Lower lobe of right lung (tissue), 2 donors: ENCODE measurements around the gene DPAGT1. TPM values are rescaled to one million over a fixed set of nuclear protein-coding genes. Genes with fewer than 3 reads are reported as not detected.
"Not testable (repeated sequence)": the region's sequence is repeated elsewhere in the genome, so short reads cannot be mapped to it uniquely, and the experiment has no call there.

ENCODE experiments used
- ATAC-seq, 2 donors: fragments of 200-7000 bp; cut with Tn5 transposase; one replicate each; pipeline ENCODE4 v1.9.1; 2020 to 2022; ENCODE audit warnings: mild to moderate bottlenecking in 2 of 2, moderate library complexity in 2 of 2
- DNase-seq: peaks from one replicate; pipeline ENCODE4 v3.0.0-alpha.2; 2020
- H3K27ac ChIP-seq: fragments of 200-600 bp; one replicate; pipeline ENCODE4 v1.8.0; 2022
- H3K27me3 ChIP-seq: fragments of 200-600 bp; one replicate; pipeline ENCODE4 v1.8.0; 2022; ENCODE audit warnings: low read depth
- H3K36me3 ChIP-seq: fragments of 200-600 bp; one replicate; pipeline ENCODE4 v1.8.0; 2022; ENCODE audit warnings: mild to moderate bottlenecking
- H3K4me1 ChIP-seq: fragments of 200-600 bp; one replicate; pipeline ENCODE4 v1.8.0; 2022
- H3K4me3 ChIP-seq: fragments of 200-600 bp; one replicate; pipeline ENCODE4 v1.8.0; 2022; ENCODE audit warnings: mild to moderate bottlenecking
- H3K9me3 ChIP-seq: fragments of 200-600 bp; one replicate; pipeline ENCODE4 v1.8.0; 2022
- CTCF ChIP-seq: fragments of 200-600 bp; IDR thresholded peaks from one replicate; pipeline ENCODE4 v1.8.0; 2022; ENCODE audit warnings: antibody characterized with exemption, mild to moderate bottlenecking
- intact Hi-C: fragments of 100-400 bp; cut with DNase I; formaldehyde crosslinking; loops from one replicate; pipeline ENCODE4 v1.11.0; 2022
- total RNA-seq: library from RNA; stranded (reverse); fragmentation: NEBNext Ultra II Directional; extraction: Animal tissue kit (Norgen Biotek cat#: 25700); gene quantifications from one replicate; pipeline ENCODE4 v1.2.1, GENCODE V29; 2021
- donor health status: DM: no; HTN: yes; CAD: no; lungs with severe emphysema.

DPAGT1 gene
- total RNA-seq, 1 donor from 2014 or later, result 40.6 TPM

- no peak for DNase-seq
- intact Hi-C loops, result no loop called here
- TF ChIP-seq CTCF, result no peak
- Histone ChIP-seq H3K27ac (peak overlapping the region; percentile 96), H3K27me3 (no peaks in the 10 kb centered on the region), H3K36me3 (peaks cover 1% of the 10 kb centered on the region), H3K9me3 (no peaks in the 10 kb centered on the region), H3K4me3 (peak overlapping the region; percentile 95), H3K4me1 (peaks cover 45% of the 10 kb centered on the region)
- no peak for ATAC-seq
These were observed 2.1 kb upstream of the DPAGT1 start for GRCh38 chr11:119103793-119104192.

- H3K36me3 ChIP-seq, DNase-seq, ATAC-seq, H3K9me3 ChIP-seq, H3K27me3 ChIP-seq, intact Hi-C loops: not testable (repeated sequence)
- H3K4me1 ChIP-seq, result peaks cover 39% of the 10 kb centered on the region
- peak overlapping the region; percentile 96 for H3K27ac ChIP-seq
- H3K4me3 ChIP-seq, result peak overlapping the region; percentile 95
These were observed 1.6 kb upstream of the DPAGT1 start for GRCh38 chr11:119103161-119103664.

GRCh38 chr11:119100994-119101758 lies 477 bp downstream of the DPAGT1 start:
- Histone ChIP-seq H3K9me3 (no peaks in the 10 kb centered on the region), H3K36me3 (peaks cover 25% of the 10 kb centered on the region), H3K4me1 (peaks cover 31% of the 10 kb centered on the region), H3K27me3 (no peaks in the 10 kb centered on the region), H3K4me3 (peak overlapping the region; percentile 95), H3K27ac (peak overlapping the region; percentile 96)
- ATAC-seq (peak; percentile 24 to 42), DNase-seq (no peak)
- TF ChIP-seq CTCF, result no peak
- intact Hi-C loops, result no loop called here

- intact Hi-C loops, result no loop called here
- Histone ChIP-seq H3K27me3 (no peaks in the 10 kb centered on the region), H3K27ac (no peak overlapping the region), H3K9me3 (no peaks in the 10 kb centered on the region), H3K4me1 (peaks cover 34% of the 10 kb centered on the region), H3K4me3 (peak overlapping the region; percentile 95), H3K36me3 (peaks cover 25% of the 10 kb centered on the region)
- ATAC-seq (no peak), DNase-seq (no peak)
- peak; percentile 21 for TF ChIP-seq CTCF
These were observed 1.2 kb downstream of the DPAGT1 start for GRCh38 chr11:119100246-119100970.

GRCh38 chr11:119099711-119100110 lies 1.9 kb downstream of the DPAGT1 start:
- no peak overlapping the region for H3K27ac ChIP-seq
- H3K36me3 ChIP-seq, result peaks cover 25% of the 10 kb centered on the region
- DNase-seq (no peak), ATAC-seq (no peak)
- TF ChIP-seq CTCF, result no peak
- no peaks in the 10 kb centered on the region for H3K27me3 ChIP-seq
- H3K4me1 ChIP-seq, result peaks cover 34% of the 10 kb centered on the region
- intact Hi-C loops, result no loop called here
- no peak overlapping the region for H3K4me3 ChIP-seq
- no peaks in the 10 kb centered on the region for H3K9me3 ChIP-seq
